Measurements from ENCODE around the gene PLOD3.

Gene PLOD3

DNA sequence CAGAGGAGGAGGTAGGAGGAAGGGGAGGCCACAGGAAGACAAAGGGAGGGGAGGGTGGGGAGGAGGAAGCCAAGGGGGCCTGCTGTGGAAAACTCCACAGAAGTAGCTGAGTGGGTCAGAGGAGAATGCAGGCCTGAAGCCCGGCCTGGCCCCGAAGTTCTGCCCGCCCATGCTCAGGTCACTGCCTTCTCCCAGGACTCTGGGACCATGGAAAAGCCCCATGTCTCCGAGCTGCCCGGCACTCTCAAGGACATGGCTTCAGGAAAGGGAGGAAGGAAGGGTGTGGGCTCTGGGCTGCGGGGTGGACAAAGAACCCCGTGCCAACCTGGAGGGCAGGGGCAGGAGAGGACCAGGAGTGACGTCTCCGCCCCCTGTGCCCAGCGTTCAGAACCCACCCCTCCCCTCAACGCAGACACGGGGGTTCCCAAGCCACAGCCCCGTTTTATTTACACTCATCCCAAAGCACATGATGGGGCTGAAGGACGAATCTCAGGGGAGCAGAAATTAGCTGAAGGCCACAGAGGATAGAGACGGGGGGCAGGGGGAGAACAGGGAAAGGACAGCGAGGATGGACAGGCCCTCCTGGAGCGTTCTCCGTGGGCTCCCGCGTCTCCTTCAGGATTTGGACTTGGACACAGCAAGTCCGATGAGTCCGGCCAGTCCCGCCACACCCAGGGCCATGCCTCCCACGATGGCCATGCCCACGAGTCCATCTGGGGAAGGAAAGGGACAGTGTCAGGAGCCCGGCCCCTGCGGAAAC lies 22.0 kb upstream of the PLOD3 start:
- DNase-seq (ENCODE audit: low spot score), result no peak
- no peak for FAIRE-seq

DNA sequence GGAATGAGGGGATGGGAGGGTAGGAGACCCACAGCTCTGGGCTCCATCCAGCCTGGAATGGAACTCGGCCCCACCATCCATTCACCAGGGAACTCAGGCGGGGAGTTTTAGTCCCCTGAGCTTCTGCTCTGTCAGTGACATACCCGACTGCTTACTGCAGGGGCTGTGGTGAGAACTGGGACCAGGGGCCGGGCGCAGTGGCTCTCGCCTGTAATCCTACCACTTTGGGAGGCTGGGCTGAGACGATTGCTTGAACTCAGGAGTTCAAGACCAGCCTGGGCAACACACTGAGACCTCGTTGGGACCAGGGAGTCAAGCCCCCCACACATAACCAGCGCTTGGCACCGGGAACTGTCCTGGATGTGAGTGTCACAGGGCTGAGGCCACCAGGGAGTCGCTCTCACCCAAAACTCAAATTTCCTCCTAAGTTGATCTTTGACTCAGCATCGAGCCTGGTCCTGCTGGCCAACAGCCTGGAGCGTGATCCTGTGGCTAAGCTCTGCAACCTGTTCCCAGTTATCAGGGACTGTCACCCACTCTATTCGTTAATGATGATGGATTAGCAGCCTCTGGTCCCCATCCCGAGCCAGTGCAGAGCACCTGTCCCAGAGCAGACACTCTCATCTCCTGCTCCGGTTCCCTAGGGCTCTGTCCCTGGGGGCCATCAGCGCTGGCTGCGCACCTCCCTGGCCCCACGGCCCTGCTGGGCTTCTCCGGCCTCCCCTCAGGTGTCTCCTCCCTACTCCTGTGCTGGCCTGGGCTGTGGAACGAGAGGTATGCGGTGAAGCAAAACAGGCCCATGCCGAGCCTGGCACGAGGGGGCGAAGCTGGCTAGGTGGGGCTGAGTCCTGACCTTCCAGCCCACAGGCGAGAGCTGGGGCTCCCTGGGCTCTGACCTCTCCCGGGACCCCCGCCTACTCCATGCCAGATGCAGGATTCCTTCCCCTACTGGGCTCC lies 21.1 kb upstream of the PLOD3 start:
- DNase-seq (ENCODE audit: low spot score) (no peak), FAIRE-seq (no peak)

DNA sequence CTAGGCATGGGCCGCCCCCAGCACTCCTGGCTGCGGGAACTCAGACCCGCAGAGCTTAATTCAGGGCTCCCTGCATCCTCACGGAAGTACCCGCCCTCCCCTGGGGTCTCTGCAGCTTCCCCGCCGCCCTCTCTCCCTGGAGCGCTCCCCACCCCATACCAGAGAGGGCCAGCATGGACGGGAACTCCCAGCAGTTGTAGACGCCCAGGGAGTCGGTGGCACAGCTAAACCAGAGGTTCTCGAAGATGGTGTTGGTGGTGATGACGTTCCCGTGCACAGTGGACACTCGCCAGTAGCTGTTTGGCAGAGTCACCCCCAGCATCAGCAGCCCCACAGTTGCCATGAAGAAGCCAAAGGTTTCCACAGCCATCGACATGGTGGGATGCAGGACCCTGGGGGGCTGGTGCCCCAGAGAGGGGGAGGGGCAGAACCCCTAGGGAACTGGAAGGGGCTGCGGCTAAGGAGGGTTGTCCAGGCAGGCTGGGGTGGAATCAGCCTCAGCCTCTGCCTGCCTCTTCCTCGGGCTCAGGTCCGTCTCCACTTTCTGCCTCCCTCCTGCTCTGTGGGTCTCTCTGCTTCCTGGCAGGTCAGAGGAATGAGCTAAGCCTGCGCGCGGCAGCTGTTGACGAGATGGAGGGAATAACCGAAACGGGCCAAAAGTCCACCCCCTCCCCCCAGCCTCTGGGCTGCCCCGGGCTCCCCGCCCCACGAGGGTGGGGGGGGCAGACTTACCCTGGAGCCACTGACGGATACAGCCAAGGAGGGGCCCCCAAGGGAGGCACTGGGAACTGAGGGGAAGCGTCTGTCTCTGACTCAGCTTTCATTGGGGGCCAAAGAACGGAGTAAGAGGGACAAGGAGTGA lies 20.1 kb upstream of the PLOD3 start, which contains the start of gene CLDN15:
CLDN15 (minus strand) TSS at position 597 of the 862 bp plus-strand sequence; CDS start at position 376, 221 bp downstream.
- DNase-seq (ENCODE audit: low spot score), result no peak
- no peak for FAIRE-seq

DNA sequence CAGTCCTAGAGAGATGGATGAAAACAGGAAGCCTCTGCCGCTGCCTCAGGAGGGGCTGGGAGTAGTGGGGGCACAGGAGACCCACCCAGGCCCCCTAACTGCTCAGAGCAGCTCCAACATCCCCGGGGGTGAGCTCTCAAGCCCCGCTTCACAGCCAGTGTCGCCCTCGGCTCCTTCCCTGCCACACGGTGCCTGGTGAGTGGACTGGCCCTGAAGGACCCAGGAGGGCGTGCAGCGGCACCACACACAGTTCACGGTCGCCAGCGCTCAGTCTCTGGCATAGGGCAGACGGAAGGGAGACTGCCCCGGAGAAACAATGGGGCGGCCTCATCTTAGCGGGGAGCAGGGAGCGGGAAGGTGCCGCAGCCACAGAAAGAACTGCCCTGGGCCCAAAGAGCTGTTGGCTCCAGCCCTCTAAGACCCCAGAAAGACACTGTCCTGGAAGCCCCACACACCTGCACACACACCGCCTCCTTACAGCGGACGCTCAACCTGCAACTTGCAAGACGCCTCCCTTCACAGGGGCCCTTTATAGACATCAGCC lies 19.0 kb upstream of the PLOD3 start:
- DNase-seq (ENCODE audit: low spot score) (no peak), FAIRE-seq (no peak)

DNA sequence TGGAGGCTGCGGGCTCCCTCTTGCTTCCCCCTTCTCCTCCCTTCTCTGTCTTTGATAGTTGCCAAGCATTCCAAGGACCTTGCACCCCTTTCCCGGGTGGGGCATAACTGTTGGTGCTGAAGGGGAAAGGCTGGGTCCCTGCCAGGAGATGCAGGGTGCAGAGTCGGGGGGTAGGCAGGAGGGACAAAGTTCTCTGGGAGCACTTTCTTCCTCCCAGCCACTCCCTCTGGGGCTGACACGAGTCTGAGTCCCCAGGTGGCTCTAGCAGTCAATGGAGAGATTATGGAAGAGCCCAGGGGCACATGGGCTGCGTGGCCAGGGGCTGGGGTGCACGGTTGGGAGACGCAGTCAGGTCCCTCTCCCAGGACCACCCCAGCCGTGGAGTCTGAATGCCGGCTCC lies 18.1 kb upstream of the PLOD3 start:
- FAIRE-seq (no peak), DNase-seq (ENCODE audit: low spot score) (no peak)

DNA sequence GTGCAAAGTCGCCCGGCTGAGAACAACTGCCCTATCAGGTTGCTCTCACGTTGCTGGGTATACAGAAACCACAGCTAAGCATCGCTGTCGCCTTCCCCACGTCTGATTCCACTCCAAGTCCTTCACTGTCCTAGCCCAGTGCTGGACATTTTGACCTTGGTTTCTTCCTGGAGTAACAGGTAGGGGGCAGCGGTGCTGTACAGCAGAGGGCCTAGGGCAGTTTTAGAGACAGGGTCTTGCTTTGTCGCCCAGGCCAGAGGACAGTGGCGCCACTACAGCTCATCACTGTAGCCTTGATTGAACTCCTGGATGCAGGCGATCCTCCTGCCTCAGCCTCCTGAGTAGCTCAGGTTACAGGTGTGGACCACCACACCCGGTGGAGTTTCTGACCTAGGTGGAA lies 17.7 kb upstream of the PLOD3 start:
- FAIRE-seq (no peak), DNase-seq (ENCODE audit: low spot score) (no peak)

DNA sequence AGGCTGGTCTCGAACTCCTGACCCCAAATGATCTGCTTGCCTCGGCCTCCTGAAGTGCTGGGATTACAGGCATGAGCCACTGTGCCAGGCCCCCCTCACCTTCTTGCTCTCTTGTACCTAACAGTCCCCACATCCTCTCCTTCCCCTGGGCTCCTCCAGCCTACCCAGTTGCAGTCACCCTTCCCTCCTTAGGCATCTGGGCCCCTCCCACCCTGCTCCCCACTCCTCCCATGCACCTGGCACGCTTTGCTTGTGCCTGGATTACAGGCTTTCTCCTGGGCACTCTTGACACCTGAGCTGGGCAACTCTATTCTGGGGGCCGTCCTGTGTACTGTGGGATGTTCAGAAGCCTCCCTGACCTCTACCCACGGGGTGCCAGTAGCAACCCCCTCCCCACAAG lies 17.3 kb upstream of the PLOD3 start:
- no peak for FAIRE-seq

DNA sequence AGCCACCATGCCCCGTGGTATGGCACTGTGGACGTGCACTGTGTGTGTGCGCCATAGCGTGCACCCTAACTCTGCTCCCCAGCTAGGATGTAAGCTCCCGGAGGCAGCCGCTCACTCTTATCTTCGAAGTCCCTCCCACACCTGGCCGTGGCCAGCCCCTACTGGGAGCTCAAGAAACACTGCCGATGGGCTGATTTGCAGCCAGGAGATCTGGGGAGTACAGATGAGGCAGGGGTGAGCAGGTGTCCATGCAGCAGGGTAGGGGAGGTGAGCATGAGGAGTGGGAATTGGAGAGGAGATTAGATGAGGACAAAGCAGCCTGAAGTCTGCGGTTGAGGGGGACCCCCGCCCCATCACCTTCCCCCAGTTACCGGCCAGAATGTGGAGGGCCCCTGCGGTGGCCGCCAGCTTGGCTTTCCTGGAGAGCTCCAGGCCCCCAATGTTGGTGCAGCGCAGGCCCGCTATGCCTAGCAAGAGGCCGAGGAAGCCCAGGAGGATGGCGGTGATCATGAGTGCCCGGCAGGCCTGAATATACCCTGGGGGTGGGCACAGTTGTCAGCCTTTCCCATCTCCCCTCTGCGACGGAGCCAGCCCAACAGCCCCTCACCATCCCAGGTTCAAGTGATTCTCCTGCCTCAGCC lies 16.6 kb upstream of the PLOD3 start:
- DNase-seq (ENCODE audit: low spot score) (no peak), FAIRE-seq (peak; percentile 32)

More for the DNA sequence above, 17.3 kb upstream of the PLOD3 start:
- no peak for DNase-seq (ENCODE audit: low spot score)

DNA sequence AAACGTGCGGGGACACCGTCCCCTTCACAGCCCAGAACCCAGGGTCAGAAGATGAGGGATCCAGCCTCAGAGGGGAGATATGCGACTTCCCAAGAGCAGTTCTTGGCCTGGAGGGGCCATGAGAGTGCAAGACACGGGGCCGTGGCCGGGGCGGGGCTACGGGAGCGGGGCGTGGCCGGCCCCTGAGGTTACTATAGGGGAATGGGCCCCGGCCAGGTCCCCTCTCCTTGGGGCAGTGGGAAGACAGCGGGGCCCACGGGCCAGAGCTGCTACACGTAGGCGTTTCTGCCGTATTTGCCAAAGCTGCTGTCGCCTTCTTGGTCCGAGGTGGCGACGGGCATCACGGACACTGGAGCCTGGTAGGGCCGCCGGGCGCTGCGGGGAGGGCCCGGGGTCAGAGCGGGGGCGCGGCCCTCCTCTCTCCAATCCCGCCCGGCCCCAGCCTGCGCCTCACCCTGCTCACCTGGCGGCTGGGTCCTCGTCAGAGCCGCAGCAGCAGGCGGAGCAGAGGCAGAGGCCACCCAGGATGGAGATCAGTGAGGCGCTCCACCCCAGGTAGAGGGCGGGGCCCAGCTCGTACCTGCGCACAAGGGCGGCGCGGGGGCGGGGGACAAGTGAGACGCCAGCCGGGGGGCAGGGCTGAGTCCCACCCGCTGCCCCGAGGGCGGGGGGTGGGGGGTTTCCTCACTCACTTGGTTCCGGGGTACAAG lies 14.9 kb upstream of the PLOD3 start:
- FAIRE-seq, result no peak
- no peak for DNase-seq (ENCODE audit: low spot score)

DNA sequence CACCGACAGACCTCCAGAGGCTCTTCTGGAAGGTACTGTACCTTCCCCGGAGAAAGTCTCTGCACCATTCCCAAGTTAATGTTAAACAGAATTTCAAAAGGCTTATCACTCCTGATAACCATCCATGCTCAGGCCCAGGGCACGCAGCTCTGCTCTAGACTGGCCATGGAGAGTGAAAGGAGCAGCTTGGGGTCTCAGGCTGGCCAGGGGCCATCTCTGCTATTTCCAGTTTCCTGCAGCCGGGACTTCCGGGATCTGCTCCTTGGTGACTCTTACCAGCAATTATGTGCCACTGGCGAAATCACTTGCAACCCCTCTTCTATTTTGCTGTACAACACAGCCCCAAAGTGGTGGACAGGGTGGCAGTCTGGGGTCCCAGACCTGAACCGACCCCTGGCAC lies 14.3 kb upstream of the PLOD3 start:
- FAIRE-seq (no peak), DNase-seq (ENCODE audit: low spot score) (no peak)

DNA sequence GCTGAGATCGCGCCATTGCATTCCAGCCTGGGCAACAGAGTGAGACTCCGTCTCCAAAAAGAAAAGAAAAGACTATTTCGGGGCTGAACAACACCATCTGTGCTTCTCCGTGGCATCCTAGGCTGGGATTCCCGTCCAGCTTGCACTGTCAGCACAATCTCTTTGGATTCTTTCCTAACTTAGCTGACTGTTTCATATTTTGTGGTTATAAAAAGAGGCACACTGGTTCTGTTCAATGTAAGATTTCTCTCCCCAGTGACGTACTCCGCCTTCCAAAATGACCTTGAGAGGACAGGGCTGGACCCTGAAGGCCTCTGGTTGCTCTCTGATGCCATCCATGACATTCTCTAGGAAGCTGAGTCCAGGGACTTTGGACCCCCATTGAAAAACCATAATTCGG lies 9.3 kb upstream of the PLOD3 start:
- FAIRE-seq (no peak), DNase-seq (ENCODE audit: low spot score) (no peak)

DNA sequence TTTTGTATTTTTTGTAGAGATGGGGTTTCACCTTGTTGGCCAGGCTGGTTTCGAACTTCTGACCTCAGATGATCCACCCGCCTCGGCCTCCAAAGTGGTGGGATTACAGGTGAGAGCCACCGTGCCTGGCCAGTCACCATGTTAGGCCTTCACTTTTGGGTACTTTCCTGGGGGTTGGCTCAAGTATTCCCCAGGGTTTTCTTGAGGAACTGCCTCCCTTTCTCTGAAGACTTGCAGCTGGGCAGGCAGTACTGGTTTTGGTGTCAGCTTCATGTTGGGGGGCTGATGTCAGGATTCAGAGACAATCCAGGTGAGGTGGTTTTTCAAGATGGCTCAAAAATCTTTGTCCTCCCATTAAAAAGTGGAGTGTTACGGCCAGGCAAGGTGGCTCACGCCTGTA lies 8.3 kb upstream of the PLOD3 start:
- no peak for FAIRE-seq
- no peak for DNase-seq (ENCODE audit: low spot score)

DNA sequence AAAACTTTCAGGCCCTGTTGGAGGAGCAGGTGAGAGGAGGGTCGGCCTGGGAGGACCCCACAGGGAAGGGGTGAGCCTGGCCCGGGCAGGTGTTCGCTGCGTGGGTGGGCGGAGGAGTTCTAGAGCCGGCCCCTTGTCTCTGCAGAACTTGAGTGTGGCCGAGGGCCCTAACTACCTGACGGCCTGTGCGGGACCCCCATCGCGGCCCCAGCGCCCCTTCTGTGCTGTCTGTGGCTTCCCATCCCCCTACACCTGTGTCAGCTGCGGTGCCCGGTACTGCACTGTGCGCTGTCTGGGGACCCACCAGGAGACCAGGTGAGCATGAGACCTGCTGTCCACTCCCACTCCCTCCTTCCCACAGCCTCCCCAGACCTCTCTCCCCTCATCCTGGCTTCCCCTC lies 6.1 kb upstream of the PLOD3 start:
- no peak for DNase-seq (ENCODE audit: low spot score)
- no peak for FAIRE-seq

DNA sequence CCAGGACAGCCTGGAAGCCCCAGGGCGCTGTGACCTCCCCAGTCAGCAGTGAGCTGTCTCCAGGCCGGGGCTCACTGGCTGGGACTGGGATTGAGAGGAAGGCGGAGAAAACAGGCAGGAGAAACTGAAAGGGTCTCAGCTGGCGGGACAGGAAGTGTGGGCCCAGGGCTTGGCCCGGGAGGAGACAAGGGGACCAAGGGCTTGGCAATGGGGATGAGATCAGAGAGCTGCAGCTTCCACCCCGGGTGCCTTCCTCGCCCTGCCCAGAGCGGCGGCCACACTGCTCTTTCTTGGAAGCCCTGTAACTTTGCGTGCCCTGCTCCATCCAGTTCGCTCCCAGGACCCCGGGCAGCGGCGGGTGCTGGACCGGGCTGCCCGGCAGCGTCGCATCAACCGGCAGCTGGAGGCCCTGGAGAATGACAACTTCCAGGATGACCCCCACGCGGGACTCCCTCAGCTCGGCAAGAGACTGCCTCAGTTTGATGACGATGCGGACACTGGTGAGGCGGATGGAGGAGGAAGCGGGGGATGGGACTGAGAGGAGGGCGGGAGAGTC lies 5.0 kb upstream of the PLOD3 start:
- DNase-seq (ENCODE audit: low spot score) (no peak), FAIRE-seq (no peak)

DNA sequence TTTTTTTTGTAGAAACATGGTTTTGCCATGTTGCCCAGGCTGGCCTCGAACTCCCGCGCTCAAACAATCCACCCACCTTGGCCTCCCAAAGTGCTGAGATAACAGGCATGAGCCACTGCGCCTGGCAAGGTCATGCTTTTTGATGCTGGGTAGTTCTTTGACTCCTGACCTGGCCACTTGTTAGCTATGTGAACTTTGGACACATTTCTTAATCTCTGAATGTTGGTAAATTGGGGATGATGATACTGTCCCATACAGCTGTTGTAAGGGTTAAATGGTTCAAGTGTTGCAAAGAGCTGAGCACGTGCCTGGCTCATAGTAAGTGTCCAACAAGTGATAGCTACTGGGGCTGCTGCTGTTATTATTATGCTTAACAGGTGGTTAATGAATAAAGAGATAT lies 2.9 kb upstream of the PLOD3 start:
- FAIRE-seq, result no peak
- no peak for DNase-seq (ENCODE audit: low spot score)

DNA sequence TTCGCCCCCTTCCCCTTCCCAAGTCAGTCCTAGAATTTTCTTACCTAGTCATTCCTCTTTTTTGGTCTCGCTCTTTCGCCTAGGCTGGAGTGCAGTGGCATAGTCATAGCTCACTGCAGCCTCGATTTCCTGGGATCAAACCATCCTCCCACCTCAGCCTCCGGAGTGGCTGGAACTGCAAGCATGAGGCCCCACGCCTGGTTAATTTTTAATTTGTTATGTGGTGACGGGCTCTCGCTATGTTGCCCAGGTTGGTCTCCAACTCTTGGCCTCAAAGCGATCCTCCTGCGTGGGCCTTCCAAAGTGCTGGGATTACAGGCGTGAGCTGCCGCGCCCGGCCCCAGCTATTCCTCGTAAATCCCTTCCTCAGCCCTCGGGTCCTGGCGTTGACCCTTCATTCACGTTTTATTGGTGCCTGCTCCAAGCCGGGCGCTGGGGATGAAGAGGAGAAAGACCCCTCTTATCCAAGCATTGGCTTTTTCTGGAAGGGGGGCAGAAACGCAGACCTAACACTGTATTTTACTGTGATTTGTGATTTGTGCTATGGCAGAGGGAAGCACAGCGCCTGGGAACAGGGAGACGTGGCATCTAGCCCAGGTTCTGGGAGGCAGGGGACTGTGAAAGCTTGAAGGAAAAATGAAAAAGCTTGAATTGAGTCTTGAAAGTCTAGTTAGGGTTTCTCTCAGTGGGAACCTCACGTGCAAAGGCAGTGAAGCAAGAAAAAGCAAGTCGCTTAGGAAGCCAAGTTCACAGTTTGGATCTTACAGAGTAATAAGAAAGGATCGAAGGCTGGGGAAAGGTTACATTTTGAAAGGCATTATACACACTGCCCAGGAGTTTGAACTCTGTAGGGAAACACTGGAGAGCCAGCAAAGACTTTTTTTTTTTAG lies 1.1 kb upstream of the PLOD3 start:
- no peak for FAIRE-seq
- no peak for DNase-seq (ENCODE audit: low spot score)

DNA sequence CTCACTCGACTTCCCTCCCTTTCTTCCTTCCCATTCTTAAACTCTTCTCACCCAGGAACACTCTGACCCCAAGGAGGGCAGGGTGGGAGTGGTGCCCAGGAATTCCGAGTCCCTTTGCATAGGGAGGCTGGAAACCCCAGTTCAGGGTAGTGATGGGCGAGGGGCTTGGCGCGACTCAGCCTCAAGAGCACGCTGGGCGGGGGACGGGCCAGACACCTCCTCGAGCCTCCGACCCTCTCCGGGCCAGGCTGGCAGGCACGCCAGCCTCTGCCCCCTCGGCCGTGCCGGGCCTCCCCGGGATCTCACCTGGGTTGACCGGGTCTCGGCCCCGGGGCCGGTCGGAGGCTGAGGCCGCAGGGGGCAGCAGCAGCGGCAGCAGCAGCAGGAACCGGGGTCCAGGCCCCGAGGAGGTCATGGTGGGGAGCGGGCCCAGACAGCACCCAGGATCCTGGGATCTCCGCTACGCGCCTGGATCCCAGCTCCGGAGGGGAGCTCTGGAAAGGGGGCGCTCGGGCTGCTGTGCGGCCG lies 457 bp downstream of the PLOD3 start:
- no peak for DNase-seq (ENCODE audit: low spot score)

More for the DNA sequence above, 457 bp downstream of the PLOD3 start:
- no peak for FAIRE-seq

All from urothelium cell line (cell line).